Measurements from ENCODE around the gene FBN2. TPM values are rescaled to one million over a fixed set of nuclear protein-coding genes. Genes with fewer than 3 reads are reported as not detected.

Gene FBN2
- total and polyA plus RNA-seq, 2 experiments from 2014 or later: 41.0 to 143 TPM

DNA sequence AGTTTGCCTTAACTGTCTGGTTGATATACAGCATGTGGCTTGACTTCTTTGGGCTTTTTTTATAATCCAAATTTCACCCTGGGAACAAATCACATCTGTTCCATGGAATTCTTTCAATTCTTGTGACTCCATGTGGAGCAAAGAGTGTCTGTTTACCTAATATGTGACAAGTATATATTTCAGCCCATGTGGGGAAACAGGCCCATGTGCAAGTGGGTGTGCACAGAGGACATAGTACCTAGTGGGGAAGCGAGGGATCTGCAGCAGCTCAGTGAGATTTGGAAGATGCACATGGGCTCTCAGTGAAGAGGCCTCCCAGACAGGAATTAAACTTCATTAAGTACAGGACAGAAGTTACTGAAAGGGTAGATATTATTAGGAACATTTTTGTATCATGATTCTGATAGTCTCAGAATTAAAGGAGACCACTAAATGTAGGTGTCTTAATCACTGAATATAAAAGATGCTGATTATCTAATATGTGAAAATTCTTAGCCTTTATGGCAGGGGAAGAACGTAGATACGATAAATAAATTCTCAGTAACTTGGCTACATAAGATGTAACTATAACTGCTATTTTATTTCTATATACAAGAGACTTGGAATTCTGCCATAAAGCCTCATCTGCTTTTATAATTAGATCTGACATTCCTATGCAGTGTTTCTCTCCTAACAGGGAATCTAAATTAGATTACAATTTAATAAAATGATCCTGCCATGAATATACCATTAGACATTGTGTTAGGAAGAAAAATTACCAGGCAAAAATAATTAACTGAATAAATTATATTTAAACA, 273.3 kb downstream of the FBN2 start:
- H3K4me2 ChIP-seq: no peak overlapping the region
- peaks cover 3% of the 10 kb centered on the region for H3K36me3 ChIP-seq (replicated peaks; ENCODE audit: insufficient read depth, low read depth)
- no peaks in the 10 kb centered on the region for H4K20me1 ChIP-seq (ENCODE audit: insufficient read depth, poor library complexity, severe bottlenecking)
- no peaks in the 10 kb centered on the region for H3K27me3 ChIP-seq
- no peaks in the 10 kb centered on the region for H3K9me3 ChIP-seq (ENCODE audit: low read depth)
- no peaks in the 10 kb centered on the region for H3K79me2 ChIP-seq
- no peak for TF ChIP-seq EZH2phosphoT487 (IDR thresholded peaks at IDR 0.05; ENCODE audit: low read depth, severe bottlenecking, unreplicated experiment)
- TF ChIP-seq EZH2 (IDR thresholded peaks at IDR 0.05; ENCODE audit: borderline replicate concordance): no peak
- TF ChIP-seq, protein P1, sequence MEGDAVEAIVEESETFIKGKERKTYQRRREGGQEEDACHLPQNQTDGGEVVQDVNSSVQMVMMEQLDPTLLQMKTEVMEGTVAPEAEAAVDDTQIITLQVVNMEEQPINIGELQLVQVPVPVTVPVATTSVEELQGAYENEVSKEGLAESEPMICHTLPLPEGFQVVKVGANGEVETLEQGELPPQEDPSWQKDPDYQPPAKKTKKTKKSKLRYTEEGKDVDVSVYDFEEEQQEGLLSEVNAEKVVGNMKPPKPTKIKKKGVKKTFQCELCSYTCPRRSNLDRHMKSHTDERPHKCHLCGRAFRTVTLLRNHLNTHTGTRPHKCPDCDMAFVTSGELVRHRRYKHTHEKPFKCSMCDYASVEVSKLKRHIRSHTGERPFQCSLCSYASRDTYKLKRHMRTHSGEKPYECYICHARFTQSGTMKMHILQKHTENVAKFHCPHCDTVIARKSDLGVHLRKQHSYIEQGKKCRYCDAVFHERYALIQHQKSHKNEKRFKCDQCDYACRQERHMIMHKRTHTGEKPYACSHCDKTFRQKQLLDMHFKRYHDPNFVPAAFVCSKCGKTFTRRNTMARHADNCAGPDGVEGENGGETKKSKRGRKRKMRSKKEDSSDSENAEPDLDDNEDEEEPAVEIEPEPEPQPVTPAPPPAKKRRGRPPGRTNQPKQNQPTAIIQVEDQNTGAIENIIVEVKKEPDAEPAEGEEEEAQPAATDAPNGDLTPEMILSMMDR (IDR thresholded peaks at IDR 0.05; ENCODE audit: poor library complexity): no peak
- no peaks in the 10 kb centered on the region for H3K9me2 ChIP-seq (replicated peaks; ENCODE audit: insufficient read depth)
- 64% methylated on average over 3 of the region's 3 CpGs for WGBS (ENCODE audit: low lambda C conversion rate, missing lambda C conversion rate)
- H3K4me1 ChIP-seq (ENCODE audit: insufficient read depth): no peaks in the 10 kb centered on the region
- no peak for DNase-seq (ENCODE audit: low spot score)
- no peak overlapping the region for H2AFZ ChIP-seq
- H3K4me3 ChIP-seq: no peak overlapping the region
- no peak overlapping the region for H3K27ac ChIP-seq

- TF ChIP-seq, protein P1 (IDR thresholded peaks at IDR 0.05; ENCODE audit: poor library complexity): no peak
- no peak for TF ChIP-seq EZH2 (IDR thresholded peaks at IDR 0.05; ENCODE audit: borderline replicate concordance)
- no peak for TF ChIP-seq EZH2phosphoT487 (IDR thresholded peaks at IDR 0.05; ENCODE audit: low read depth, severe bottlenecking, unreplicated experiment)
- Histone ChIP-seq H3K36me3 (replicated peaks; ENCODE audit: insufficient read depth, low read depth) (peaks cover 3% of the 10 kb centered on the region), H3K27me3 (no peaks in the 10 kb centered on the region), H3K4me1 (ENCODE audit: insufficient read depth) (no peaks in the 10 kb centered on the region), H3K9me2 (replicated peaks; ENCODE audit: insufficient read depth) (no peaks in the 10 kb centered on the region), H3K4me3 (no peak overlapping the region), H3K4me2 (no peak overlapping the region), H3K9me3 (ENCODE audit: low read depth) (no peaks in the 10 kb centered on the region), H4K20me1 (ENCODE audit: insufficient read depth, poor library complexity, severe bottlenecking) (no peaks in the 10 kb centered on the region), H3K79me2 (no peaks in the 10 kb centered on the region), H2AFZ (no peak overlapping the region), H3K27ac (no peak overlapping the region)
- 89% methylated on average over 12 of the region's 12 CpGs for WGBS (ENCODE audit: low lambda C conversion rate, missing lambda C conversion rate)
- no peak for DNase-seq (ENCODE audit: low spot score)
Measured at GRCh38 chr5:128263357-128263756, 274.7 kb downstream of the FBN2 start.

DNA sequence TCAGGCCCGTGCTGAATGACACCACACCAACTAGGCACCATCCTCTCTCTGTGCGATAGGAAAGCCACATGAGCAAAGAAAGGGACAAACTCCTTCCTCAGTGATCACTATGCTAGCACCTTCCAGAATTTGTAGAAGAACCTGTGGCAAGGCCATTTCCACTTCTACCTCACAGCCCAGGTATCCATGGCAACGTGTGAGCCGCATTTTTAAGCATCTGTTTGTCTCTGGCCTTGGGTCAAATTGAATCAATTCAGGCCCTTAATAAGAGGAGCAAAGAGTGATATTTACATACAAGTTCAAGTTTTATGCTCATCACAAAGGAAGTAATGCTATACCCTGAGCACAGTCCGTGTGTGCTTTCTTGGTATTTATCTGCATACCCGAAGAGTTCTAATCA, 275.1 kb downstream of the FBN2 start:
- H3K36me3 ChIP-seq (replicated peaks; ENCODE audit: insufficient read depth, low read depth): peaks cover 3% of the 10 kb centered on the region
- H3K4me1 ChIP-seq (ENCODE audit: insufficient read depth): no peaks in the 10 kb centered on the region
- H3K4me3 ChIP-seq: no peak overlapping the region

More for the DNA sequence above, 275.1 kb downstream of the FBN2 start:
- H4K20me1 ChIP-seq (ENCODE audit: insufficient read depth, poor library complexity, severe bottlenecking): no peaks in the 10 kb centered on the region
- no peaks in the 10 kb centered on the region for H3K9me2 ChIP-seq (replicated peaks; ENCODE audit: insufficient read depth)
- H3K4me2 ChIP-seq: no peak overlapping the region
- no peaks in the 10 kb centered on the region for H3K27me3 ChIP-seq
- no peak overlapping the region for H2AFZ ChIP-seq
- DNase-seq (ENCODE audit: low spot score): no peak
- H3K9me3 ChIP-seq (ENCODE audit: low read depth): no peaks in the 10 kb centered on the region
- H3K79me2 ChIP-seq: no peaks in the 10 kb centered on the region
- WGBS (ENCODE audit: low lambda C conversion rate, missing lambda C conversion rate): 90% methylated on average over 6 of the region's 6 CpGs
- no peak overlapping the region for H3K27ac ChIP-seq
- TF ChIP-seq, protein P1 (IDR thresholded peaks at IDR 0.05; ENCODE audit: poor library complexity): no peak
- TF ChIP-seq EZH2 (IDR thresholded peaks at IDR 0.05; ENCODE audit: borderline replicate concordance) (no peak), EZH2phosphoT487 (IDR thresholded peaks at IDR 0.05; ENCODE audit: low read depth, severe bottlenecking, unreplicated experiment) (no peak)
